ENCODE results near the gene PANK1. TPM values are rescaled to one million over a fixed set of nuclear protein-coding genes. Genes with fewer than 3 reads are reported as not detected.

PANK1 gene
- polyA plus RNA-seq, 1 experiment = 9.2 TPM

GRCh38 chr10:89566095-89566950 is 78.7 kb downstream of the PANK1 start:
- H3K9me3 ChIP-seq (ENCODE audit: control insufficient read depth, insufficient read depth, low read length) = no peaks in the 10 kb centered on the region
- H3K27ac ChIP-seq (ENCODE audit: low read depth, low read length) = no peak overlapping the region
- no peaks in the 10 kb centered on the region for H3K27me3 ChIP-seq (ENCODE audit: control insufficient read depth, insufficient read depth, low read length)
- no peak overlapping the region for H3K4me3 ChIP-seq (ENCODE audit: low read depth, low read length)
- CTCF ChIA-PET = interaction anchor here (2.1 kb wide), 1 partner anchor 140 kb away, joined by 16 read pairs; no protein-coding TSS in a partner anchor
- TF ChIP-seq, protein P1, sequence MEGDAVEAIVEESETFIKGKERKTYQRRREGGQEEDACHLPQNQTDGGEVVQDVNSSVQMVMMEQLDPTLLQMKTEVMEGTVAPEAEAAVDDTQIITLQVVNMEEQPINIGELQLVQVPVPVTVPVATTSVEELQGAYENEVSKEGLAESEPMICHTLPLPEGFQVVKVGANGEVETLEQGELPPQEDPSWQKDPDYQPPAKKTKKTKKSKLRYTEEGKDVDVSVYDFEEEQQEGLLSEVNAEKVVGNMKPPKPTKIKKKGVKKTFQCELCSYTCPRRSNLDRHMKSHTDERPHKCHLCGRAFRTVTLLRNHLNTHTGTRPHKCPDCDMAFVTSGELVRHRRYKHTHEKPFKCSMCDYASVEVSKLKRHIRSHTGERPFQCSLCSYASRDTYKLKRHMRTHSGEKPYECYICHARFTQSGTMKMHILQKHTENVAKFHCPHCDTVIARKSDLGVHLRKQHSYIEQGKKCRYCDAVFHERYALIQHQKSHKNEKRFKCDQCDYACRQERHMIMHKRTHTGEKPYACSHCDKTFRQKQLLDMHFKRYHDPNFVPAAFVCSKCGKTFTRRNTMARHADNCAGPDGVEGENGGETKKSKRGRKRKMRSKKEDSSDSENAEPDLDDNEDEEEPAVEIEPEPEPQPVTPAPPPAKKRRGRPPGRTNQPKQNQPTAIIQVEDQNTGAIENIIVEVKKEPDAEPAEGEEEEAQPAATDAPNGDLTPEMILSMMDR (IDR thresholded peaks at IDR 0.05; ENCODE audit: low read depth, low read length) = no peak
- DNase-seq (ENCODE audit: low read depth, low spot score) = no peak
- POLR2A ChIA-PET = no interaction called here

DNA sequence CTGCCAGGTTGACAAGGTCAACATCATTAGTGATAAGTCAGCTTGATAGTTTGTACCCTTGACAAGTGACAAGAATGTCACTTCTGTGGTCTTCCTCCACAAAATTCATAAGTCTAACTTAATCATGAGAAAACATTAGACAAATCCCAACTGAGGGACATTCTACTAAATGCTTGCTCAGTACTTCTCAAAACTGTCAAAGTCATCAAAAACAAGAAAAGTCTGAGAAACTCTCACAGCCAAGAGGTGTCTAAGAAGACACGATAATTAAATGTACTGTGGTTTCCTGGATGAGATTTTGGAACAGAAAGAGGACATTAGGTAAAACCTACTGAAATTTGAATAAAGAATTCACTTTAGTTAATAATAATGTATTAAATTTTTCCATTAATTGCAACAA is 79.9 kb downstream of the PANK1 start:
- ChIA-PET POLR2A (no interaction called here), CTCF (interaction anchor here (0.8 to 2.1 kb wide), 15 partner anchors 10 to 235 kb away, joined by 3 to 16 read pairs (median 6); partner anchors contain the start of gene KIF20B)
- H3K27me3 ChIP-seq (ENCODE audit: control insufficient read depth, insufficient read depth, low read length) = no peaks in the 10 kb centered on the region
- no peaks in the 10 kb centered on the region for H3K9me3 ChIP-seq (ENCODE audit: control insufficient read depth, insufficient read depth, low read length)
- H3K27ac ChIP-seq (ENCODE audit: low read depth, low read length) = no peak overlapping the region
- no peak overlapping the region for H3K4me3 ChIP-seq (ENCODE audit: low read depth, low read length)
- DNase-seq (ENCODE audit: low read depth, low spot score) = no peak
- TF ChIP-seq, protein P1 (IDR thresholded peaks at IDR 0.05; ENCODE audit: low read depth, low read length) = no peak

DNA sequence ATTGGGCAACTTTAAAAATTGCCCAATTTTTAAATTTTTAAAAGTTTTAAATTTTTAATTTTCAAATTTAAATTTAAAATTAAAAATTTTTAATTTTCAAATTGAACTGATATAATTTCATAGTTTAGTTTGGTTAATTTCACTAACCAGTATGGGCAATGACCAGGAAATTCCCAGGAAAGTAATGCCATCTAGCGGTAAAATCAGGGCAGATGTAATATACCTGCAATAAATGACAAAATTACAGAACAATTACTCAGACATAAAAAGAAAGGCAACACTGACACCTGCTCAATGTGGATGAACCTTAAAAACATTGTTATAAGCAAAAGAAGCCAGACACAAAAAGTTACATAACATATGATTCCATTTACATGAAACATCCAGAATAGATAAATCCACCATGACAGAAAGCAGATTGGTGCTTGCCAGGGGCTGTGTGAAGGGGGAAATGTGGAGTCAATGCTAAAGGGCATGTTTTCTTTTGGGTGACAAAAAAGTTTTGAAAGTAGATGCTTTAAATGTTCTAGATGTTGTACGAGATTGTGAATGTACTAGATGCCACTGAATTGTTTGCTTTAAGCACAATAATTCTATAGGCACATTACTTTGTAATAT is 81.1 kb downstream of the PANK1 start:
- Histone ChIP-seq H3K27ac (ENCODE audit: low read depth, low read length) (no peak overlapping the region), H3K9me3 (ENCODE audit: control insufficient read depth, insufficient read depth, low read length) (no peaks in the 10 kb centered on the region), H3K27me3 (ENCODE audit: control insufficient read depth, insufficient read depth, low read length) (no peaks in the 10 kb centered on the region), H3K4me3 (ENCODE audit: low read depth, low read length) (no peak overlapping the region)
- TF ChIP-seq, protein P1 (IDR thresholded peaks at IDR 0.05; ENCODE audit: low read depth, low read length) = peak; percentile 68
- ChIA-PET CTCF (interaction anchor here (0.8 to 2.3 kb wide), 12 partner anchors 11 to 137 kb away, joined by 3 to 20 read pairs (median 8); no protein-coding TSS in a partner anchor), POLR2A (no interaction called here)
- no peak for DNase-seq (ENCODE audit: low read depth, low spot score)

- ChIA-PET POLR2A (no interaction called here), CTCF (interaction anchor here (0.6 to 2.3 kb wide), 5 partner anchors 124 to 194 kb away, joined by 3 to 20 read pairs (median 6); no protein-coding TSS in a partner anchor)
- no peak overlapping the region for H3K4me3 ChIP-seq (ENCODE audit: low read depth, low read length)
Observed at GRCh38 chr10:89563311-89563710, 81.7 kb downstream of the PANK1 start.

More at GRCh38 chr10:89563311-89563710, 81.7 kb downstream of the PANK1 start:
- DNase-seq (ENCODE audit: low read depth, low spot score) = no peak
- Histone ChIP-seq H3K27me3 (ENCODE audit: control insufficient read depth, insufficient read depth, low read length) (no peaks in the 10 kb centered on the region), H3K27ac (ENCODE audit: low read depth, low read length) (no peak overlapping the region), H3K9me3 (ENCODE audit: control insufficient read depth, insufficient read depth, low read length) (no peaks in the 10 kb centered on the region)
- TF ChIP-seq, protein P1 (IDR thresholded peaks at IDR 0.05; ENCODE audit: low read depth, low read length) = no peak
